ENCODE results near the gene TBKBP1. TPM values are rescaled to one million over a fixed set of nuclear protein-coding genes. Genes with fewer than 3 reads are reported as not detected.

The TBKBP1 gene
- total and polyA plus RNA-seq, 2 of the 4 experiments (the other 2 are of a cell fraction) = 3.4 to 8.5 TPM

DNA sequence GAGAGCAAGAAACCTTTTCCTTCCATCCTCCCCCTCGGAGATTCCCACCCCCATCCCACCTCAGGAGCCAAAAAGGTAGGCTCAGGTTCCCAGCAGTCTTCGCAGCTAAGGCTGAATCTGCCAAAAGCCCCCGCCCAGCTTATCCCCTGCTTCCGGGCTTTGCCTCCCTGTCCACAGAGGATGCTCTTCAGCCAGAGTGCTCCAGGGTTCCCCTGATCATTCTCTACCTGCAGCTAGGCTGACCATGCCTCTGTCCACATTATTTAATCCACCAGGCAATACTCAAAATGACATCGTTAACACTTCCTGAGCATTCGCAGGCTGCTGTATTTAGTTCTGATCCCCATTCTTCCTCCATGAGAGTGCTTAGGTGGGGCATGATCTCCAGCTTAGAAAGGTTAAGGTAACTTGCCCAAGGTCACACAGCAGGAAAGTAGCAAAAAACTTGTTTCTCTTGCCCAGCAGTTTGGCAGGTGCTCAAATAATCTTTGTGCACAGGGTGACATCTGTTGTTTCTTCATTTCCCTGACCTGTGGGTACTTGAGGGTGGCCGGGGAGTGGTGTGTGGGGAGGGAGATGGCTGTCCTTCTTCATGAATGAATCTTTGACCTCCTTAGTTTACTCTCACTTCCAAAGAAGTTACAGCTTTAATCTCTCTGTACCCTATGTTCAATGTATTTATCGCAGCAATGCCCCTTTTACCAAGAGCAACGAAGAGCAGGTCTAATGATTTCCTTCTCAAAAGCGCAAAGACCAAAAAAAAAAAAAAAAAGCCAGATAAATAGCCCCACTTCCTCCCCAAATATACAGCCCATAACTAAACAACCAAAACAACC is 848 bp upstream of the TBKBP1 start:
- Histone ChIP-seq H3K9ac (ENCODE audit: low read depth, low read length) (0 out of 2 replicates have a peak overlapping the region, but pooled peaks have one; percentile 24), H2BK20ac (ENCODE audit: low read depth, low read length) (no peak overlapping the region), H4K91ac (ENCODE audit: insufficient read depth, low read depth, low read length) (peak overlapping the region; percentile 39; the same call in 1 of the 2 replicates), H4K8ac (ENCODE audit: low read depth in 2 of 2, low read length in 2 of 2) (no peak overlapping the region; a peak in 1 of 4 replicates), H3K79me1 (ENCODE audit: low read depth in 1 of 2, low read length in 2 of 2) (peaks cover 5 to 10% of the 10 kb centered on the region in 2 experiments; a peak in 2 of 4 replicates), H4K5ac (ENCODE audit: low read depth, low read length) (no peak overlapping the region), H2AK9ac (replicated peaks; ENCODE audit: low read depth, low read length, poor library complexity) (peak overlapping the region; percentile 87), H3K27ac (ENCODE audit: insufficient read depth, low read length) (no peak overlapping the region; the same call in 1 of the 2 replicates), H3K27me3 (ENCODE audit: control insufficient read depth, insufficient read depth, low read length) (no peaks in the 10 kb centered on the region; the same call in 1 of the 2 replicates), H3K4me3 (ENCODE audit: insufficient read depth, low read depth, low read length) (peak overlapping the region; percentile 85), H3K18ac (ENCODE audit: low read depth, low read length) (no peak overlapping the region), H2BK5ac (ENCODE audit: low read depth, low read length, poor library complexity, severe bottlenecking) (no peak overlapping the region), H3K36me3 (ENCODE audit: control insufficient read depth, insufficient read depth, low read length) (peaks cover 9% of the 10 kb centered on the region; the same call in 1 of the 2 replicates), H2AFZ (replicated peaks; ENCODE audit: low read length, poor library complexity) (peak overlapping the region; percentile 85), H3K9me1 (ENCODE audit: insufficient read depth, low read length) (0 out of 2 replicates have a peak, but pooled peaks cover 3% of the 10 kb centered on the region), H3K14ac (replicated peaks; ENCODE audit: low read depth, low read length) (peak overlapping the region; percentile 37; the same call in 1 of the 2 replicates), H3K4me1 (ENCODE audit: control insufficient read depth, insufficient read depth, low read length) (peaks cover 11% of the 10 kb centered on the region), H3K4me2 (ENCODE audit: low read depth, low read length) (peak overlapping the region; percentile 70), H3K23ac (ENCODE audit: low read depth, low read length) (peak overlapping the region; percentile 76; the same call in 1 of the 2 replicates), H3K9me3 (ENCODE audit: control insufficient read depth, insufficient read depth, low read length) (no peaks in the 10 kb centered on the region), H2BK120ac (ENCODE audit: low read depth, low read length) (no peak overlapping the region), H3K4ac (ENCODE audit: low read depth, low read length) (peak overlapping the region; percentile 59), H2BK15ac (ENCODE audit: low read depth, low read length) (no peak overlapping the region), H3K56ac (ENCODE audit: extremely low read depth, insufficient read depth, low read length) (no peak overlapping the region), H4K20me1 (ENCODE audit: insufficient read depth, low read length) (peaks cover 10% of the 10 kb centered on the region; the same call in 1 of the 2 replicates), H2AK5ac (ENCODE audit: low read depth, low read length) (peak overlapping the region; percentile 80)
- DNase-seq (no peak), ATAC-seq (ENCODE audit: low read depth) (no peak)
- ChIA-PET CTCF (no interaction called here), POLR2A (ENCODE audit: unreplicated experiment) (no interaction called here)
- no TSS peak for BruUV-seq (replicated peaks)
- 30% methylated on average over 4 of the region's 10 CpGs; no CpG with 5 or more reads in 1 of the 2 experiments for WGBS, 2 experiments (ENCODE audit: extremely low coverage in 2 of 2, insufficient read length in 1 of 2)
- intact Hi-C loops (cut with micrococcal nuclease) (no loop called here), dilution Hi-C loops (cut with HindIII; ENCODE audit: low sequenced_read_pairs, unreplicated experiment) (no loop called here), in situ Hi-C loops (cut with MboI; ENCODE audit: low sequenced_read_pairs) (no loop called here)
- no peak for TF ChIP-seq FOS (IDR thresholded peaks at IDR 0.05; ENCODE audit: low read depth, low read length)
- TF ChIP-seq CEBPB (IDR thresholded peaks at IDR 0.05; ENCODE audit: low read depth, low read length) = no peak
- no peak for TF ChIP-seq POLR2A (IDR thresholded peaks at IDR 0.05; ENCODE audit: low read depth, low read length)
- no peak for TF ChIP-seq SMC3 (IDR thresholded peaks at IDR 0.05; ENCODE audit: low read depth, low read length)
- TF ChIP-seq, protein P1, sequence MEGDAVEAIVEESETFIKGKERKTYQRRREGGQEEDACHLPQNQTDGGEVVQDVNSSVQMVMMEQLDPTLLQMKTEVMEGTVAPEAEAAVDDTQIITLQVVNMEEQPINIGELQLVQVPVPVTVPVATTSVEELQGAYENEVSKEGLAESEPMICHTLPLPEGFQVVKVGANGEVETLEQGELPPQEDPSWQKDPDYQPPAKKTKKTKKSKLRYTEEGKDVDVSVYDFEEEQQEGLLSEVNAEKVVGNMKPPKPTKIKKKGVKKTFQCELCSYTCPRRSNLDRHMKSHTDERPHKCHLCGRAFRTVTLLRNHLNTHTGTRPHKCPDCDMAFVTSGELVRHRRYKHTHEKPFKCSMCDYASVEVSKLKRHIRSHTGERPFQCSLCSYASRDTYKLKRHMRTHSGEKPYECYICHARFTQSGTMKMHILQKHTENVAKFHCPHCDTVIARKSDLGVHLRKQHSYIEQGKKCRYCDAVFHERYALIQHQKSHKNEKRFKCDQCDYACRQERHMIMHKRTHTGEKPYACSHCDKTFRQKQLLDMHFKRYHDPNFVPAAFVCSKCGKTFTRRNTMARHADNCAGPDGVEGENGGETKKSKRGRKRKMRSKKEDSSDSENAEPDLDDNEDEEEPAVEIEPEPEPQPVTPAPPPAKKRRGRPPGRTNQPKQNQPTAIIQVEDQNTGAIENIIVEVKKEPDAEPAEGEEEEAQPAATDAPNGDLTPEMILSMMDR (conservative IDR thresholded peaks at IDR 0.05; ENCODE audit: low read depth, low read length) = no peak
- TF ChIP-seq CHD1 (IDR thresholded peaks at IDR 0.05; ENCODE audit: low read depth, low read length) = no peak
- TF ChIP-seq, protein P2, sequence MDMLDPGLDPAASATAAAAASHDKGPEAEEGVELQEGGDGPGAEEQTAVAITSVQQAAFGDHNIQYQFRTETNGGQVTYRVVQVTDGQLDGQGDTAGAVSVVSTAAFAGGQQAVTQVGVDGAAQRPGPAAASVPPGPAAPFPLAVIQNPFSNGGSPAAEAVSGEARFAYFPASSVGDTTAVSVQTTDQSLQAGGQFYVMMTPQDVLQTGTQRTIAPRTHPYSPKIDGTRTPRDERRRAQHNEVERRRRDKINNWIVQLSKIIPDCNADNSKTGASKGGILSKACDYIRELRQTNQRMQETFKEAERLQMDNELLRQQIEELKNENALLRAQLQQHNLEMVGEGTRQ (IDR thresholded peaks at IDR 0.05; ENCODE audit: low read depth, low read length) = no peak
- no peak for TF ChIP-seq MAZ (IDR thresholded peaks at IDR 0.05; ENCODE audit: borderline replicate concordance, low read depth, low read length)
- TF ChIP-seq, protein P3, sequence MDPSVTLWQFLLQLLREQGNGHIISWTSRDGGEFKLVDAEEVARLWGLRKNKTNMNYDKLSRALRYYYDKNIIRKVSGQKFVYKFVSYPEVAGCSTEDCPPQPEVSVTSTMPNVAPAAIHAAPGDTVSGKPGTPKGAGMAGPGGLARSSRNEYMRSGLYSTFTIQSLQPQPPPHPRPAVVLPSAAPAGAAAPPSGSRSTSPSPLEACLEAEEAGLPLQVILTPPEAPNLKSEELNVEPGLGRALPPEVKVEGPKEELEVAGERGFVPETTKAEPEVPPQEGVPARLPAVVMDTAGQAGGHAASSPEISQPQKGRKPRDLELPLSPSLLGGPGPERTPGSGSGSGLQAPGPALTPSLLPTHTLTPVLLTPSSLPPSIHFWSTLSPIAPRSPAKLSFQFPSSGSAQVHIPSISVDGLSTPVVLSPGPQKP (IDR thresholded peaks at IDR 0.05; ENCODE audit: borderline replicate concordance, low read depth, low read length) = no peak
- no peak for TF ChIP-seq BHLHE40 (IDR thresholded peaks at IDR 0.05; ENCODE audit: low read depth, low read length)
- TF ChIP-seq RAD21 (IDR thresholded peaks at IDR 0.05; ENCODE audit: low read length) = no peak
- no peak for TF ChIP-seq RFX5 (IDR thresholded peaks at IDR 0.05; ENCODE audit: low read depth, low read length)
- TF ChIP-seq RCOR1 (IDR thresholded peaks at IDR 0.05; ENCODE audit: insufficient replicate concordance, low read length) = no peak
- no peak for TF ChIP-seq MAFK (IDR thresholded peaks at IDR 0.05; ENCODE audit: low read depth, low read length)

Data from IMR-90 (cell line).